DMS153 (cell line): ENCODE data around the gene CYB5R2.

Experiments
- DNase-seq: peaks from one replicate; lab custom pipeline; 2025; lab: John Stamatoyannopoulos, UW

The CYB5R2 gene

GRCh38 chr11:7637447-7638157 is 35.7 kb downstream of the CYB5R2 start:
- no peak for DNase-seq

DNA sequence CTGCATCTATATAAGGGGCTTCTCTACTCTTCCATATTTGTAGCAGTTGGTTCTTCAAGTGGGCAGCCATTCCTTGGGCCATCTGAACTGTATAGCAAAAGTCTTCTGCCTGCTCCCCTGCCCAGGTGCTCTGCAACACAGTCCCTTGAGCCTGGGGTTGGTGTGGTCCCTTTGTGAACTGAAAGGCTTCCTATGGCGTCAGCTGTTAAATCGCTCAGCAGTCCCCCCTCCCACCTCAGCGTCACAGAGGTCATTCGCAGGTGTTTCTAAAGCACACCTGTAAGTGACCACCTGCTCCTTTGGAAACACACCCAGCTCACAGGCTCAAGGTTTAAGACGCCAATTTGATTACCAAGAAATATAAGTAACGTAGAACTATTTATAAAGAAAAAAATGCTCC is 37.0 kb downstream of the CYB5R2 start:
- DNase-seq, result no peak

- DNase-seq, result no peak
Observed at GRCh38 chr11:7635708-7636107, 37.6 kb downstream of the CYB5R2 start.

- DNase-seq, result no peak
Observed at GRCh38 chr11:7635137-7635536, 38.2 kb downstream of the CYB5R2 start.

DNA sequence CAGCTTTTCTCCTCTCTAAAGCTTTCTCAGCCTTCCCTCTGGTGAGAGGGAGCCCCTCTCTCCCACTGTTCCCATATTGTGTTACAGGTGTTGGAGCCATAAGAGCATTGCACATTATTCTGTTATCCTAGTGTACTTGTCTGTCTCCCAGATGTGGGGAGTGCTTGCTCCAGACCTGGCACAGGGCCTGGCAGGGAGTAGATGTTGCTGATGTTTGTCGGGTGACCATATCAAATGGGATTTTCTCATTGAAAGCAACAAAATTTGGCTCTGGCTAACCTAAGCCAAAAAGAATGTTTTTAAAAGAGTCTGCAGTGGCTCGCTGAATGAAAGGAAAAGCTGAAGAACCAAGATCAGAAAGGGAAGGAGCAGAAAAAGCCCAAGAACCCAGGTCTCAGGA is 41.1 kb downstream of the CYB5R2 start:
- no peak for DNase-seq

DNA sequence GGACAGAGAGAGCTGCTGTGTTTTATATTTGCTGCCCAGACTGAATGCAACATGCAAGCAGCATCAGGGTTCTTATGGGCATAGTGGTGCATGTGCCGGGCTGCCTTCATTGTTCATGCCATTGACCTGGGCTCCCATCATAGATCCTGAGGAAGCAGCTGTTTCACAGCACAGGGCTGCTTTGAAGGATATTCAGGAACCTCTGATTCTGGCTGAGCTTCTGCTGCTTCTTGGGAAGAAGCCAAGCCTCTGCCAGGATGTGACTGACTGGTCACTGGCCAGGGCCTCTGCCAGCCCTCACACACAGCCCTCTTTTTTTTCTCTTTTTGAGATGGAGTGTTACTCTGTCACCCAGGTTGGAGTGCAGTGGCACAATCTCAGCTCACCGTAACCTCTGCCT is 43.3 kb downstream of the CYB5R2 start:
- DNase-seq, result no peak

DNA sequence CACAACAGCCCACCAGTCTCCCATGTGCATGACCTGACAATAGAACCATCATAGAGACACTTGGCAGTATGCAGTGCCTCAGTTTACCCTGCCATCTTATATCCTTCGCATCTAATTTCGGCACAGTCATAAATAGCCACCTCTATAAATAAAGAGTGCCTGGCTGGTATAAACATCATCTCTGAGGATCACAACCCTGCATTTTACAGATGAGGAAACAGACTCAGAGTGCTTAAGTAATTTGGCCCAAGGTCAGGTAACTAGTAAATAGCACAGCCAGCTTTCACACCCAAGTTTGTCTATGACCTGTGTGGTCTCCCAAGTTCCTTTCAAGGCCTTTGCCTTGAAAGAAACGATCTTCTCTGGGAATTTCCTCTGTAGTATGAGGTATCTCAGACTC is 44.6 kb downstream of the CYB5R2 start:
- no peak for DNase-seq

GRCh38 chr11:7622721-7623120 is 50.6 kb downstream of the CYB5R2 start:
- DNase-seq, result no peak

- no peak for DNase-seq
Observed at GRCh38 chr11:7621554-7621953, 51.7 kb downstream of the CYB5R2 start.

DNA sequence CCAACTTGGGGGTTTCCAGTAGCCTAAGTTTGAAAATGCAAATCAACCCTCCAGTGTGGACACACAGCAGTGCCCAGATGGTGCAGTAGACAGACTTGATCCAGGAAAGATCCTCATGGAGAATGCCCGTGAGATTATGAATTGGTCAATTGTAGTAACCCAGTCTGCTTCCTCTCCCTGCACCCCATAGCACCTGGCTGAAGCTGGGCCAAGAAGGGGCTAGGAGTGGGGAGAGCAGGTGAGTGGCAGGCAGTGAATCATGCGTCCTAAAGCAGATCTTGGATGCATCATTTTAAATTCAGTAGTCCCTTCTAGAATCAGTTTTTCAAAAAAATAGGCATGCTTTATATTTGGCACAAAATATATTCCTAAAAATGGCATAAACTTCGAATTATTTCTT is 52.2 kb downstream of the CYB5R2 start:
- no peak for DNase-seq

DNA sequence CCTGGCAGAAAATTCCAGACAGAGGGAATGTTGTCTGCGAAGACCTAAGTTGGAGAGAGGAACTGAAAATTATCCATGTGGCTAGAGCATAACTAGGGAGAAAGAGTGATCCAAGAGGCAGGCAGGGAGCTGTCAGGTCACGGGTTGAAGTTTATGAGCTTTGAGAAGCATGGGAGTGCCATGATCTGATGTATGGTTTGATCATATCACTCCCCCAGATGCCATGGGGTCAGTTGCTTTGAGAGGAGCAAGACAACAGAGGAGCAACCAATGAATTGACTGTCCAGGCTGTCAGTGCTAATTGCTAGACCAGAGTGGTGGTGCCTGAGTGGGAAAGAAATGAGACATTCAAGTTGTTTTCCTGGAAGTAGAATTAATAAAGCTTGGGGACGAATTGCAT is 54.0 kb downstream of the CYB5R2 start:
- no peak for DNase-seq

GRCh38 chr11:7617032-7617431 is 56.3 kb downstream of the CYB5R2 start:
- DNase-seq, result no peak
